Keratinocyte (primary cell): ENCODE measurements around the gene TRIM54. TPM values are rescaled to one million over a fixed set of nuclear protein-coding genes. Genes with fewer than 3 reads are reported as not detected.

Source experiments
- DNase-seq: peaks from one replicate; pipeline ENCODE4 v3.0.0-alpha.2; 2011; ENCODE audit warnings: low read depth, missing footprints, low spot score
- FAIRE-seq: peaks from 2 replicates; lab custom pipeline; 2011; peaks lifted over from hg19 to GRCh38; lab: Jason Lieb, UNC
- H2AFZ ChIP-seq: 2 replicates; pipeline ENCODE4 v1.6.0; 2012; ENCODE audit warnings: low read length, control low read depth, inconsistent platforms; ENCODE audit not compliant: control insufficient read depth
- H3K27ac ChIP-seq: 2 replicates; pipeline ENCODE4 v1.5.1; 2011; ENCODE audit warnings: low read length; ENCODE audit not compliant: control insufficient read depth, insufficient read depth
- H3K27me3 ChIP-seq: 3 replicates; pipeline ENCODE4 v1.6.0; 2011; ENCODE audit warnings: low read length; ENCODE audit not compliant: control insufficient read depth, insufficient read depth; ENCODE audit errors: extremely low read depth
- H3K36me3 ChIP-seq, 2 experiments: 2 replicates in 1 of 2; 3 replicates in 1 of 2; pipeline ENCODE4 v1.5.1; 2011; ENCODE audit warnings: low read length in 2 of 2, mild to moderate bottlenecking in 1 of 2; ENCODE audit not compliant: control insufficient read depth in 2 of 2, insufficient read depth in 2 of 2; ENCODE audit errors: extremely low read depth in 1 of 2
- H3K4me1 ChIP-seq: 3 replicates; pipeline ENCODE4 v1.5.1; 2011; ENCODE audit warnings: low read length; ENCODE audit not compliant: control insufficient read depth, insufficient read depth; ENCODE audit errors: extremely low read depth
- H3K4me2 ChIP-seq: 3 replicates; pipeline ENCODE4 v1.6.0; 2011; ENCODE audit warnings: low read depth, low read length; ENCODE audit not compliant: control insufficient read depth, insufficient read depth; ENCODE audit errors: extremely low read depth
- H3K4me3 ChIP-seq, 3 experiments: fragments of 200-600 bp in 1 of 3; sonication (generic) in 1 of 3; 2 replicates in 2 of 3; 3 replicates in 1 of 3; pipeline ENCODE4 v1.5.1; 2011 to 2016; ENCODE audit warnings: low read length in 3 of 3, mild to moderate bottlenecking in 3 of 3, control low read depth in 2 of 3, inconsistent platforms in 1 of 3, low read depth in 1 of 3, mixed read lengths in 1 of 3, mixed run types in 1 of 3, moderate library complexity in 1 of 3; ENCODE audit not compliant: control insufficient read depth in 2 of 3, insufficient read depth in 2 of 3; ENCODE audit errors: extremely low read depth in 1 of 3
- H3K79me2 ChIP-seq: 2 replicates; pipeline ENCODE4 v1.6.0; 2012; ENCODE audit warnings: low read length; ENCODE audit not compliant: control insufficient read depth, insufficient read depth
- H3K9ac ChIP-seq: 3 replicates; pipeline ENCODE4 v1.6.0; 2011; ENCODE audit warnings: low read length; ENCODE audit not compliant: control insufficient read depth, insufficient read depth; ENCODE audit errors: extremely low read depth
- H3K9me1 ChIP-seq: 3 replicates; pipeline ENCODE4 v1.6.0; 2011; ENCODE audit warnings: low read length; ENCODE audit not compliant: control insufficient read depth, insufficient read depth; ENCODE audit errors: extremely low read depth
- H3K9me3 ChIP-seq: 2 replicates; pipeline ENCODE4 v1.5.1; 2012; ENCODE audit warnings: low read depth, low read length; ENCODE audit not compliant: control insufficient read depth
- H4K20me1 ChIP-seq: 3 replicates; pipeline ENCODE4 v1.6.0; 2011; ENCODE audit warnings: low read length; ENCODE audit not compliant: control insufficient read depth, insufficient read depth; ENCODE audit errors: extremely low read depth
- CTCF ChIP-seq, 3 experiments: IDR thresholded peaks in 1 of 3; conservative IDR thresholded peaks in 1 of 3; optimal IDR thresholded peaks in 1 of 3; 2 replicates in 2 of 3; 3 replicates in 1 of 3; pipeline versions ENCODE3 to v1.5.1; 2011; ENCODE audit warnings: low read length in 3 of 3, mild to moderate bottlenecking in 3 of 3, moderate library complexity in 2 of 3, control low read depth in 1 of 3, inconsistent platforms in 1 of 3; ENCODE audit not compliant: insufficient read depth in 2 of 3; ENCODE audit errors: extremely low read depth in 1 of 3
- EZH2 ChIP-seq: IDR thresholded peaks from one replicate; pipeline ENCODE4 v1.6.1; 2012; ENCODE audit warnings: inconsistent platforms, mild to moderate bottlenecking, low read length, moderate library complexity
- dilution Hi-C: fragments of 300-500 bp; cut with MboI; formaldehyde crosslinking; loops from one replicate; pipeline ENCODE4 v1.7.0; 2020; ENCODE audit warnings: low sequenced_read_pairs; ENCODE audit not compliant: extremely low pct_ligation_motif_present
- polyA plus RNA-seq, 5 experiments: library from polyadenylated mRNA; depleted of rRNA in 3 of 5; stranded (reverse) in 3 of 5; stranded (forward) in 1 of 5; unstranded in 1 of 5; fragments of >200 nt; gene quantifications; 1 replicate in 1 of 5; 2 replicates in 3 of 5; 3 replicates in 1 of 5; pipeline versions ENCODE4 v1.2.1 to v1.2.3, GENCODE V29; 2011 to 2012; ENCODE audit warnings: missing spikeins in 2 of 5, low read depth in 1 of 5, low replicate concordance in 1 of 5

Gene TRIM54
- polyA plus RNA-seq, 1 donor (not counting 4 experiments of a cell fraction or from before 2014, with no cell fraction given), result not detected

GRCh38 chr2:27236136-27236535 is 46.1 kb upstream of the TRIM54 start:
- DNase-seq, result no peak
- Histone ChIP-seq H3K79me2 (no peaks in the 10 kb centered on the region), H3K4me3 (no peak overlapping the region), H3K4me1 (no peaks in the 10 kb centered on the region), H3K9me1 (no peaks in the 10 kb centered on the region), H3K27ac (no peak overlapping the region), H3K36me3 (peaks cover 55 to 71% of the 10 kb centered on the region in 2 experiments), H4K20me1 (no peaks in the 10 kb centered on the region), H3K27me3 (no peaks in the 10 kb centered on the region), H3K4me2 (no peak overlapping the region), H2AFZ (no peak overlapping the region), H3K9me3 (no peaks in the 10 kb centered on the region), H3K9ac (no peak overlapping the region)
- TF ChIP-seq CTCF (optimal IDR thresholded peaks at IDR 0.05 in 1 of 3, IDR thresholded peaks at IDR 0.05 in 1 of 3, conservative IDR thresholded peaks at IDR 0.05 in 1 of 3; ENCODE audit: extremely low read depth in 1 of 3, insufficient read depth in 2 of 3, low read length in 3 of 3) (no peak), EZH2 (no peak)
- FAIRE-seq, result no peak
- dilution Hi-C loops, result no loop called here

- Histone ChIP-seq H3K4me3 (no peak overlapping the region), H3K4me1 (no peaks in the 10 kb centered on the region), H3K9ac (no peak overlapping the region), H3K27ac (no peak overlapping the region), H3K27me3 (no peaks in the 10 kb centered on the region), H3K79me2 (no peaks in the 10 kb centered on the region), H2AFZ (no peak overlapping the region), H3K9me1 (no peaks in the 10 kb centered on the region), H3K9me3 (no peaks in the 10 kb centered on the region), H3K4me2 (no peak overlapping the region), H4K20me1 (no peaks in the 10 kb centered on the region), H3K36me3 (peaks cover 55 to 76% of the 10 kb centered on the region in 2 experiments)
- DNase-seq (no peak), FAIRE-seq (no peak)
- dilution Hi-C loops, result no loop called here
- no peak for TF ChIP-seq EZH2
- no peak for TF ChIP-seq CTCF (optimal IDR thresholded peaks at IDR 0.05 in 1 of 3, IDR thresholded peaks at IDR 0.05 in 1 of 3, conservative IDR thresholded peaks at IDR 0.05 in 1 of 3; ENCODE audit: extremely low read depth in 1 of 3, insufficient read depth in 2 of 3, low read length in 3 of 3)
Measured at GRCh38 chr2:27236626-27237025, 45.6 kb upstream of the TRIM54 start.
